WTC11 (cell line): ENCODE results near the gene CLBA1. TPM values are rescaled to one million over a fixed set of nuclear protein-coding genes. Genes with fewer than 3 reads are reported as not detected.

ENCODE experiments used
- ATAC-seq: fragments of 200-7000 bp; cut with Tn5 transposase; 2 replicates; pipeline ENCODE4 v1.10.0; 2021; ENCODE audit warnings: mild to moderate bottlenecking, moderate library complexity
- CTCF ChIA-PET: fragments of 300-600 bp; sonication (Branson Sonifier 250); formaldehyde crosslinking; loops from one replicate; lab custom pipeline; 2021; ENCODE audit warnings: antibody characterized with exemption; lab: Charles Lee
- POLR2A ChIA-PET: fragments of 350-600 bp; sonication (Branson Sonifier 250); formaldehyde crosslinking; loops from one replicate; lab custom pipeline; 2021; ENCODE audit warnings: antibody characterized with exemption; lab: Charles Lee
- DNase-seq: peaks from one replicate; pipeline ENCODE4 v3.0.0; 2021; ENCODE audit warnings: low spot score
- H3K27ac Mint-ChIP-seq: 2 replicates; pipeline ENCODE4 v1.8.0; 2021; ENCODE audit warnings: mixed read lengths
- H3K27me3 Mint-ChIP-seq: 2 replicates; pipeline ENCODE4 v1.8.0; 2021; ENCODE audit warnings: low read depth, mild to moderate bottlenecking, moderate library complexity, mixed read lengths
- H3K36me3 Mint-ChIP-seq: 2 replicates; pipeline ENCODE4 v1.8.0; 2021; ENCODE audit warnings: mixed read lengths
- H3K4me1 Mint-ChIP-seq: 2 replicates; pipeline ENCODE4 v1.8.0; 2022; ENCODE audit warnings: mixed read lengths
- H3K4me3 Mint-ChIP-seq: 2 replicates; pipeline ENCODE4 v1.8.0; 2021; ENCODE audit warnings: mild to moderate bottlenecking, moderate library complexity, mixed read lengths
- H3K9me3 Mint-ChIP-seq: 2 replicates; pipeline ENCODE4 v1.8.0; 2021; ENCODE audit warnings: mixed read lengths
- ATF1 ChIP-seq: sonication (generic); formaldehyde crosslinking; IDR thresholded peaks from 2 replicates; pipeline ENCODE4 v1.8.1; 2023; ENCODE audit warnings: mild to moderate bottlenecking, moderate library complexity, missing genetic modification reagents
- FOXP4 ChIP-seq: sonication (generic); formaldehyde crosslinking; IDR thresholded peaks from 2 replicates; pipeline ENCODE4 v1.8.0; 2022; ENCODE audit warnings: mild to moderate bottlenecking, missing genetic modification reagents
- GRHL2 ChIP-seq: fragments of 250-450 bp; sonication (Bioruptor Pico); IDR thresholded peaks from 2 replicates; pipeline ENCODE4 v1.8.0; 2022; ENCODE audit warnings: mild to moderate bottlenecking, moderate library complexity; ENCODE audit not compliant: insufficient replicate concordance, severe bottlenecking
- IRF1 ChIP-seq: sonication (generic); formaldehyde crosslinking; IDR thresholded peaks from 2 replicates; pipeline ENCODE4 v1.8.0; 2023; ENCODE audit warnings: missing genetic modification reagents
- IRF2 ChIP-seq: sonication (generic); formaldehyde crosslinking; IDR thresholded peaks from 2 replicates; pipeline ENCODE4 v1.8.0; 2022; ENCODE audit warnings: low read depth, missing genetic modification reagents, borderline replicate concordance
- KAT7 ChIP-seq: sonication (generic); formaldehyde crosslinking; IDR thresholded peaks from 2 replicates; pipeline ENCODE4 v1.8.1; 2023; ENCODE audit warnings: missing genetic modification reagents, mild to moderate bottlenecking, borderline replicate concordance
- MAX ChIP-seq: sonication (generic); formaldehyde crosslinking; IDR thresholded peaks from 2 replicates; pipeline ENCODE4 v1.8.0; 2022; ENCODE audit warnings: mild to moderate bottlenecking, missing genetic modification reagents
- NFE2L1 ChIP-seq: sonication (generic); formaldehyde crosslinking; IDR thresholded peaks from 2 replicates; pipeline ENCODE4 v1.8.1; 2023; ENCODE audit warnings: missing genetic modification reagents
- NR3C1 ChIP-seq: sonication (generic); formaldehyde crosslinking; conservative IDR thresholded peaks from 2 replicates; pipeline ENCODE4 v1.8.1; 2023; ENCODE audit warnings: low read depth, mild to moderate bottlenecking, missing genetic modification reagents
- SMAD3 ChIP-seq: sonication (generic); formaldehyde crosslinking; IDR thresholded peaks from 2 replicates; pipeline ENCODE4 v1.8.0; 2022; ENCODE audit warnings: missing genetic modification reagents, mild to moderate bottlenecking, borderline replicate concordance
- TCF7 ChIP-seq: sonication (generic); formaldehyde crosslinking; IDR thresholded peaks from 2 replicates; pipeline ENCODE4 v1.8.0; 2022; ENCODE audit warnings: mild to moderate bottlenecking, low read depth, missing genetic modification reagents, moderate library complexity
- ZMAT4 ChIP-seq: fragments of 250-450 bp; sonication (Bioruptor Pico); IDR thresholded peaks from 2 replicates; pipeline ENCODE4 v1.9.0; 2021; ENCODE audit warnings: mild to moderate bottlenecking
- ZNF317 ChIP-seq: sonication (generic); formaldehyde crosslinking; IDR thresholded peaks from 2 replicates; pipeline ENCODE4 v1.8.1; 2023; ENCODE audit warnings: low read depth, mild to moderate bottlenecking, moderate library complexity, missing genetic modification reagents, borderline replicate concordance
- ZNF416 ChIP-seq: fragments of 250-450 bp; sonication (Bioruptor Pico); IDR thresholded peaks from 2 replicates; pipeline ENCODE4 v1.9.0; 2021; ENCODE audit warnings: mild to moderate bottlenecking, inconsistent platforms
- ZNF425 ChIP-seq: fragments of 250-450 bp; sonication (Bioruptor Pico); conservative IDR thresholded peaks from 2 replicates; pipeline ENCODE4 v1.9.0; 2021; ENCODE audit warnings: mild to moderate bottlenecking
- total RNA-seq: library from RNA; stranded (reverse); gene quantifications from 3 replicates; pipeline ENCODE4 v1.2.3, GENCODE V29; 2021
- TF ChIP-seq, protein P1 (sequence below): sonication (generic); formaldehyde crosslinking; conservative IDR thresholded peaks from 2 replicates; pipeline ENCODE4 v1.8.1; 2023; ENCODE audit warnings: mild to moderate bottlenecking, low read depth, missing genetic modification reagents, moderate library complexity
- TF ChIP-seq, protein P2 (sequence below): fragments of 250-450 bp; sonication (Bioruptor Pico); IDR thresholded peaks from 2 replicates; pipeline ENCODE4 v1.8.0; 2021; ENCODE audit warnings: mild to moderate bottlenecking
- TF ChIP-seq, protein P3 (sequence below): sonication (generic); formaldehyde crosslinking; conservative IDR thresholded peaks from 2 replicates; pipeline ENCODE4 v1.8.1; 2022; ENCODE audit warnings: mild to moderate bottlenecking, missing genetic modification reagents

Gene CLBA1
- total RNA-seq, 1 experiment from 2014 or later, result 3.8 TPM

DNA sequence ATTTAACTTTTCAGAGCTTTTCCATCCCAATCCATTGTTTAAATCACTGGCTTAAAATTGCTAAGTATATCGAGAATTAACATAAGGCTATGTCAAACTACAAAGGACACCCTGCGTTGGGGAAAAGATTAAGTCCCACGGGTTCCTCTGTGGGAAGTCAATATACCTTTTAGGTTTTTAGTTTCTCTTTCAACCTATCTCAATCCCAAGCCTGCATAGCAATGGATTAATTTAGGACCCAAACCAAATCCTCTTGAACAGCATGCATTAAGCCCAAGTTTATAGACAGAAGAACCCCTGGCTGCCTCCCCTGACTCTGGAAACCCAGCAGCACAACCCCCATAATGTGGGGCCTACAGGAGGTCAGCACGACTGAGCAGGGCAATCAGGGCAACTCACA is 29.0 kb downstream of the CLBA1 start:
- H3K27ac Mint-ChIP-seq, result peak overlapping the region; percentile 71
- TF ChIP-seq, protein P1, sequence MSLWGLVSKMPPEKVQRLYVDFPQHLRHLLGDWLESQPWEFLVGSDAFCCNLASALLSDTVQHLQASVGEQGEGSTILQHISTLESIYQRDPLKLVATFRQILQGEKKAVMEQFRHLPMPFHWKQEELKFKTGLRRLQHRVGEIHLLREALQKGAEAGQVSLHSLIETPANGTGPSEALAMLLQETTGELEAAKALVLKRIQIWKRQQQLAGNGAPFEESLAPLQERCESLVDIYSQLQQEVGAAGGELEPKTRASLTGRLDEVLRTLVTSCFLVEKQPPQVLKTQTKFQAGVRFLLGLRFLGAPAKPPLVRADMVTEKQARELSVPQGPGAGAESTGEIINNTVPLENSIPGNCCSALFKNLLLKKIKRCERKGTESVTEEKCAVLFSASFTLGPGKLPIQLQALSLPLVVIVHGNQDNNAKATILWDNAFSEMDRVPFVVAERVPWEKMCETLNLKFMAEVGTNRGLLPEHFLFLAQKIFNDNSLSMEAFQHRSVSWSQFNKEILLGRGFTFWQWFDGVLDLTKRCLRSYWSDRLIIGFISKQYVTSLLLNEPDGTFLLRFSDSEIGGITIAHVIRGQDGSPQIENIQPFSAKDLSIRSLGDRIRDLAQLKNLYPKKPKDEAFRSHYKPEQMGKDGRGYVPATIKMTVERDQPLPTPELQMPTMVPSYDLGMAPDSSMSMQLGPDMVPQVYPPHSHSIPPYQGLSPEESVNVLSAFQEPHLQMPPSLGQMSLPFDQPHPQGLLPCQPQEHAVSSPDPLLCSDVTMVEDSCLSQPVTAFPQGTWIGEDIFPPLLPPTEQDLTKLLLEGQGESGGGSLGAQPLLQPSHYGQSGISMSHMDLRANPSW (CRISPR knock-in tag), result no peak
- TF ChIP-seq, protein P2, sequence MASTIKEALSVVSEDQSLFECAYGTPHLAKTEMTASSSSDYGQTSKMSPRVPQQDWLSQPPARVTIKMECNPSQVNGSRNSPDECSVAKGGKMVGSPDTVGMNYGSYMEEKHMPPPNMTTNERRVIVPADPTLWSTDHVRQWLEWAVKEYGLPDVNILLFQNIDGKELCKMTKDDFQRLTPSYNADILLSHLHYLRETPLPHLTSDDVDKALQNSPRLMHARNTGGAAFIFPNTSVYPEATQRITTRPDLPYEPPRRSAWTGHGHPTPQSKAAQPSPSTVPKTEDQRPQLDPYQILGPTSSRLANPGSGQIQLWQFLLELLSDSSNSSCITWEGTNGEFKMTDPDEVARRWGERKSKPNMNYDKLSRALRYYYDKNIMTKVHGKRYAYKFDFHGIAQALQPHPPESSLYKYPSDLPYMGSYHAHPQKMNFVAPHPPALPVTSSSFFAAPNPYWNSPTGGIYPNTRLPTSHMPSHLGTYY (CRISPR knock-in tag), result no peak
- TF ChIP-seq TCF7, result no peak
- no peak for TF ChIP-seq ZNF317 (CRISPR knock-in tag)
- no peak for TF ChIP-seq ZNF416 (CRISPR knock-in tag)
- TF ChIP-seq, protein P3, sequence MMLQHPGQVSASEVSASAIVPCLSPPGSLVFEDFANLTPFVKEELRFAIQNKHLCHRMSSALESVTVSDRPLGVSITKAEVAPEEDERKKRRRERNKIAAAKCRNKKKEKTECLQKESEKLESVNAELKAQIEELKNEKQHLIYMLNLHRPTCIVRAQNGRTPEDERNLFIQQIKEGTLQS (CRISPR knock-in tag), result no peak
- no peak for TF ChIP-seq ZMAT4 (CRISPR knock-in tag)
- no peak for TF ChIP-seq ATF1 (CRISPR knock-in tag)
- no peak for TF ChIP-seq MAX (CRISPR knock-in tag)
- TF ChIP-seq NR3C1 (CRISPR knock-in tag), result no peak
- TF ChIP-seq NFE2L1 (CRISPR knock-in tag), result no peak
- TF ChIP-seq KAT7 (CRISPR knock-in tag), result no peak
- TF ChIP-seq GRHL2 (CRISPR knock-in tag), result no peak
- TF ChIP-seq IRF1 (CRISPR knock-in tag), result no peak
- no peak for TF ChIP-seq ZNF425 (CRISPR knock-in tag)
- TF ChIP-seq FOXP4 (CRISPR knock-in tag), result no peak
- no peak for TF ChIP-seq IRF2
- TF ChIP-seq SMAD3, result no peak
- TF ChIP-seq, all 79 proteins: peak for 0
- Mint-ChIP-seq H3K9me3 (no peaks in the 10 kb centered on the region), H3K36me3 (peaks cover 31% of the 10 kb centered on the region), H3K4me1 (peaks cover 61% of the 10 kb centered on the region), H3K27me3 (no peaks in the 10 kb centered on the region), H3K4me3 (no peak overlapping the region)
- DNase-seq (no peak), ATAC-seq (no peak; the same call in 1 of the 2 replicates)
- ChIA-PET CTCF (interaction anchor here (1.7 kb wide), 1 partner anchor 31 kb away, joined by 7 read pairs; no protein-coding TSS in a partner anchor), POLR2A (no interaction called here)
